K562 (cell line): ENCODE data around the gene ANK3. TPM values are rescaled to one million over a fixed set of nuclear protein-coding genes. Genes with fewer than 3 reads are reported as not detected.

Experiments
- ATAC-seq: fragments of 200-7000 bp; cut with Tn5 transposase; 3 replicates; pipeline ENCODE4 v1.9.1; 2020; ENCODE audit warnings: moderate library complexity
- BruUV-seq: library from RNA; stranded (reverse); fragments of 400-500 nt; replicated peaks from 2 replicates; lab custom pipeline; 2021; lab: Mats Ljungman, UMichigan
- CTCF ChIA-PET: fragments of 300-600 bp; formaldehyde crosslinking; extraction: SDS; loops from one replicate; lab custom pipeline; 2021; ENCODE audit warnings: low intra/inter-chr PET ratio; lab: Yijun Ruan, JAX
- POLR2A ChIA-PET: fragments of 300-600, 350-650 bp; sonication (Branson Sonifier 250); formaldehyde crosslinking; extraction: SDS; loops from one replicate; lab custom pipeline; 2021; ENCODE audit warnings: antibody characterized with exemption, inconsistent platforms; lab: Yijun Ruan, JAX
- DNase-seq, 4 experiments: peaks; one replicate each; pipeline versions ENCODE4 v3.0.0 to v3.0.0-alpha.2; 2011 to 2018; ENCODE audit warnings: low spot score in 3 of 4, mixed read lengths in 3 of 4; ENCODE audit errors: extremely low read depth in 1 of 4
- FAIRE-seq: peaks from 2 replicates; lab custom pipeline; 2011; peaks lifted over from hg19 to GRCh38; lab: Jason Lieb, UNC
- H2AFZ ChIP-seq: 2 replicates; pipeline ENCODE4 v1.6.0; 2011; ENCODE audit warnings: low read depth, low read length, control low read depth, inconsistent platforms
- H3K27ac ChIP-seq: fragments of 200-600 bp; 3 replicates; pipeline ENCODE4 v1.8.0; 2011; ENCODE audit warnings: low read depth, mild to moderate bottlenecking, control low read depth, inconsistent platforms, low read length, moderate library complexity, mixed read lengths; ENCODE audit errors: extremely low read depth
- H3K27me3 ChIP-seq, 2 experiments: fragments of 300-600 bp in 1 of 2; 2 replicates in 1 of 2; 3 replicates in 1 of 2; pipeline versions ENCODE4 v1.6.0 to v1.8.0; 2011; ENCODE audit warnings: inconsistent platforms in 2 of 2, low read length in 2 of 2, mild to moderate bottlenecking in 1 of 2, mixed read lengths in 1 of 2, moderate library complexity in 1 of 2; ENCODE audit not compliant: control insufficient read depth in 2 of 2, insufficient read depth in 2 of 2
- H3K36me3 ChIP-seq: fragments of 300-600 bp; 3 replicates; pipeline ENCODE4 v1.8.0; 2011; ENCODE audit warnings: mild to moderate bottlenecking, low read length, inconsistent platforms; ENCODE audit not compliant: control insufficient read depth, insufficient read depth
- H3K4me1 ChIP-seq, 2 experiments: fragments of 200-600 bp in 1 of 2; replicated peaks in 1 of 2; 2 replicates in 1 of 2; 3 replicates in 1 of 2; pipeline versions ENCODE4 v1.5.1 to v1.8.0; 2011; ENCODE audit warnings: inconsistent platforms in 2 of 2, low read length in 2 of 2, mild to moderate bottlenecking in 1 of 2, mixed read lengths in 1 of 2, moderate library complexity in 1 of 2; ENCODE audit not compliant: control insufficient read depth in 2 of 2, insufficient read depth in 2 of 2
- H3K4me2 ChIP-seq: 2 replicates; pipeline ENCODE4 v1.6.1; 2011; ENCODE audit warnings: low read length, control low read depth, inconsistent platforms, mixed read lengths; ENCODE audit not compliant: insufficient read depth
- H3K4me3 ChIP-seq: fragments of 200-600 bp; sonication (generic), shearing (Covaris generic); 2 replicates; pipeline ENCODE4 v1.5.1; 2016; ENCODE audit warnings: control low read depth, inconsistent platforms
- H3K79me2 ChIP-seq: fragments of 200-600 bp; 3 replicates; pipeline ENCODE4 v1.8.0; 2011; ENCODE audit warnings: low read length, inconsistent platforms; ENCODE audit not compliant: control insufficient read depth, insufficient read depth
- H3K9ac ChIP-seq, 2 experiments: 2 replicates each; pipeline versions ENCODE4 v1.6.0 to v1.6.1; 2011; ENCODE audit warnings: low read depth in 2 of 2, low read length in 2 of 2, control low read depth in 1 of 2, inconsistent platforms in 1 of 2, mild to moderate bottlenecking in 1 of 2, mixed read lengths in 1 of 2; ENCODE audit not compliant: insufficient read depth in 1 of 2
- H3K9me1 ChIP-seq: one replicate; pipeline ENCODE4 v1.6.0; 2011; ENCODE audit warnings: inconsistent platforms, mild to moderate bottlenecking, low read length, moderate library complexity; ENCODE audit not compliant: control insufficient read depth, insufficient read depth
- H3K9me3 ChIP-seq: replicated peaks from 2 replicates; pipeline ENCODE4 v1.5.1; 2011; ENCODE audit warnings: low read depth, low read length, inconsistent platforms; ENCODE audit not compliant: control insufficient read depth, insufficient read depth
- H4K20me1 ChIP-seq: replicated peaks from 2 replicates; pipeline ENCODE4 v1.6.1; 2011; ENCODE audit warnings: low read length, inconsistent platforms, mixed read lengths; ENCODE audit not compliant: control insufficient read depth, insufficient read depth
- BDP1 ChIP-seq: IDR thresholded peaks from 3 replicates; pipeline ENCODE4 v1.6.1; 2011; ENCODE audit not compliant: insufficient read length, insufficient read depth
- CCNT2 ChIP-seq: IDR thresholded peaks from 2 replicates; pipeline ENCODE4 v1.6.1; 2011; ENCODE audit warnings: borderline replicate concordance, low read depth, mild to moderate bottlenecking, moderate library complexity, mixed read lengths, low read length; ENCODE audit not compliant: insufficient read length; ENCODE audit errors: extremely low read depth
- DNMT1 ChIP-seq: fragments of 450-650 bp; IDR thresholded peaks from 2 replicates; pipeline ENCODE4 v1.6.1; 2016; ENCODE audit warnings: antibody characterized with exemption, mild to moderate bottlenecking
- GTF2B ChIP-seq: IDR thresholded peaks from 2 replicates; pipeline ENCODE4 v1.6.1; 2011; ENCODE audit not compliant: insufficient read length; ENCODE audit errors: extremely low read depth
- HES1 ChIP-seq: fragments of 450-650 bp; IDR thresholded peaks from 2 replicates; pipeline ENCODE4 v1.6.1; 2016; ENCODE audit warnings: low read depth, mild to moderate bottlenecking, moderate library complexity
- HINFP ChIP-seq: fragments of 450-650 bp; conservative IDR thresholded peaks from 2 replicates; pipeline ENCODE4 v1.6.1; 2016; ENCODE audit warnings: missing genetic modification characterization, low read depth, mild to moderate bottlenecking, control low read depth, missing compliant biosample characterization
- MCM5 ChIP-seq: fragments of 450-650 bp; IDR thresholded peaks from 2 replicates; pipeline ENCODE4 v1.6.1; 2016; ENCODE audit warnings: low read depth
- NFRKB ChIP-seq: fragments of 450-650 bp; IDR thresholded peaks from 2 replicates; pipeline ENCODE4 v1.6.1; 2016; ENCODE audit warnings: low read depth
- RBM14 ChIP-seq: fragments of 200-400 bp; formaldehyde crosslinking; IDR thresholded peaks from 2 replicates; pipeline ENCODE4 v1.6.1; 2018; ENCODE audit warnings: low read depth, mild to moderate bottlenecking, low read length, moderate library complexity, borderline replicate concordance; ENCODE audit not compliant: insufficient read depth
- STAT5A ChIP-seq: IDR thresholded peaks from 2 replicates; pipeline ENCODE4 v1.6.1; 2012; ENCODE audit warnings: low read length, inconsistent platforms, borderline replicate concordance
- ZBTB5 ChIP-seq: fragments of 450-650 bp; IDR thresholded peaks from 2 replicates; pipeline ENCODE4 v1.6.1; 2017; ENCODE audit warnings: antibody characterized with exemption
- ZNF24 ChIP-seq: fragments of 450-650 bp; IDR thresholded peaks from 2 replicates; pipeline ENCODE4 v1.6.1; 2016
- ZNF584 ChIP-seq: fragments of 200-800 bp; sonication (Bioruptor generic); IDR thresholded peaks from 2 replicates; pipeline ENCODE4 v1.6.1; 2016; ENCODE audit warnings: low read depth, mild to moderate bottlenecking, missing genetic modification characterization, missing compliant biosample characterization
- ZNF740 ChIP-seq, 3 experiments: fragments of 200-800 bp in 1 of 3; sonication (Bioruptor generic) in 1 of 3; sonication (generic) in 1 of 3; formaldehyde crosslinking in 1 of 3; IDR thresholded peaks; 2 replicates each; pipeline versions ENCODE4 v1.6.1 to v1.8.0; 2016 to 2022; ENCODE audit warnings: mild to moderate bottlenecking in 2 of 3, missing compliant biosample characterization in 2 of 3, missing genetic modification characterization in 2 of 3, missing genetic modification reagents in 1 of 3
- ZNF79 ChIP-seq: fragments of 250-450 bp; sonication (Bioruptor Pico); IDR thresholded peaks from 2 replicates; pipeline ENCODE4 v1.4.0; 2020; ENCODE audit warnings: low read depth, mild to moderate bottlenecking, moderate library complexity
- in situ Hi-C: fragments of 300-500 bp; cut with MboI; formaldehyde crosslinking; loops from 4 replicates; pipeline ENCODE4 v1.15.0; 2018; ENCODE audit warnings: inconsistent platforms, mixed read lengths
- intact Hi-C: fragments of 100-400 bp; cut with micrococcal nuclease; formaldehyde crosslinking; loops from 2 replicates; pipeline ENCODE4 v1.14.2; 2022
- polyA plus RNA-seq, 8 experiments: library from polyadenylated mRNA; depleted of rRNA in 4 of 8; stranded (reverse) in 5 of 8; unstranded in 3 of 8; fragments of >200 nt; fragmentation: Nextera tagmentation in 2 of 8; fragmentation: Illumina TruSeq in 1 of 8; extraction: Ambion mirVana in 2 of 8; extraction: Trizol in 1 of 8; gene quantifications; 2 replicates each; pipeline versions ENCODE4 v1.2.1 to v1.2.3, GENCODE V29; 2011 to 2014; ENCODE audit warnings: inconsistent platforms in 1 of 8, missing spikeins in 1 of 8
- total RNA-seq, 7 experiments: library from RNA; depleted of rRNA in 6 of 7; stranded (reverse); fragments of >200 nt in 6 of 7; fragmentation: Illumina TruSeq in 2 of 7; extraction: Trizol in 2 of 7; gene quantifications; 2 replicates each; pipeline versions ENCODE4 v1.2.1 to v1.2.3, GENCODE V29; 2011 to 2021; ENCODE audit warnings: low replicate concordance in 1 of 7

ANK3 gene
- total and polyA plus RNA-seq, 9 of the 15 experiments (the other 6 are each of a cell fraction or from before 2014, with no cell fraction given), result 10.0 to 32.3 (median 17.9) TPM

- H3K27ac ChIP-seq, result no peak overlapping the region
- ChIA-PET CTCF (no interaction called here), POLR2A (interaction anchor here (1.1 kb wide), 1 partner anchor 9 kb away, joined by 3 read pairs; no protein-coding TSS in a partner anchor)
- ATAC-seq (no peak), FAIRE-seq (no peak), DNase-seq (no peak)
- H3K9me3 ChIP-seq, result no peaks in the 10 kb centered on the region
- no peaks in the 10 kb centered on the region for H3K4me1 ChIP-seq
- H3K9me1 ChIP-seq, result no peaks in the 10 kb centered on the region
- intact Hi-C loops (no loop called here), in situ Hi-C loops (no loop called here)
- no peaks in the 10 kb centered on the region for H3K27me3 ChIP-seq
- no peak overlapping the region for H3K4me3 ChIP-seq
- no peak overlapping the region for H3K4me2 ChIP-seq
- H3K9ac ChIP-seq, result no peak overlapping the region
- H3K79me2 ChIP-seq, result no peaks in the 10 kb centered on the region
- H2AFZ ChIP-seq, result no peak overlapping the region
- H4K20me1 ChIP-seq, result no peaks in the 10 kb centered on the region
- H3K36me3 ChIP-seq, result no peaks in the 10 kb centered on the region
- BruUV-seq, result no TSS peak
- no peak for TF ChIP-seq HES1
- TF ChIP-seq ZBTB5, result no peak
- TF ChIP-seq ZNF740 (CRISPR knock-in tag; IDR thresholded peaks at IDR 0.05), result no peak
- no peak for TF ChIP-seq ZNF740 (tag; IDR thresholded peaks at IDR 0.05)
- TF ChIP-seq MCM5, result no peak
- TF ChIP-seq CCNT2, result no peak
- no peak for TF ChIP-seq HINFP (tag)
- no peak for TF ChIP-seq GTF2B
- no peak for TF ChIP-seq NFRKB
- TF ChIP-seq RBM14, result no peak
- no peak for TF ChIP-seq ZNF24
- TF ChIP-seq STAT5A, result no peak
- TF ChIP-seq ZNF79, result no peak
- TF ChIP-seq DNMT1, result no peak
- no peak for TF ChIP-seq ZNF584 (CRISPR knock-in tag)
- no peak for TF ChIP-seq BDP1
These were observed 15.5 kb upstream of the ANK3 start for GRCh38 chr10:60405172-60405571.
